Left renal pelvis (tissue), 4 donors: ENCODE measurements around the gene GATM. TPM values are rescaled to one million over a fixed set of nuclear protein-coding genes. Genes with fewer than 3 reads are reported as not detected.
A peak's percentile ranks its signal among the peaks of the same experiment; 100 is the strongest.

Experiments
- DNase-seq, 4 donors: peaks; one replicate each; pipeline ENCODE4 v3.0.0-alpha.2; 2013; ENCODE audit warnings: low read depth in 4 of 4, low spot score in 3 of 4
- polyA plus RNA-seq, 4 donors: library from polyadenylated mRNA; unstranded; fragments of 120-200 nt; gene quantifications; one replicate each; pipeline ENCODE4 v1.2.1, GENCODE V29; 2013; ENCODE audit not compliant: insufficient read length in 4 of 4

Gene GATM
- polyA plus RNA-seq, 4 donors, result 19.9 to 256 (median 191) TPM

DNA sequence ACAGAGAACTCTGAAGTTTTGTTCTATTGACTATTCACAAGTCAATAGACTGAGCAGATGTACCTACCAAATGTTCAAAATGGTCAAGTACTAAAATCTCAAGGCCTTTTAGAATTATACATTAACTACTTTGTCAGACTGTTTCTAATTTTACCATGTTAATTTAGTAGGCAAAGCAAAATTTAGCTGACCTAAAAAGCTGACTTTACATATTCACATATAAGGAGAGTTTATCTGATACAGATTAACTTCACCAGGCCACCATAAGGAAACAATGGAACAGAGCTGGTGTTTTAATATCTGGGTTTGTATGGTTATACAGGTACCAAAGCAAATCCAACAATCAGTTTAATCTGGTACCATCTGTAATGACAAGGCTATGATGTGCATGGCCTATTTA, 15.9 kb downstream of the GATM start:
- DNase-seq, result no peak

DNA sequence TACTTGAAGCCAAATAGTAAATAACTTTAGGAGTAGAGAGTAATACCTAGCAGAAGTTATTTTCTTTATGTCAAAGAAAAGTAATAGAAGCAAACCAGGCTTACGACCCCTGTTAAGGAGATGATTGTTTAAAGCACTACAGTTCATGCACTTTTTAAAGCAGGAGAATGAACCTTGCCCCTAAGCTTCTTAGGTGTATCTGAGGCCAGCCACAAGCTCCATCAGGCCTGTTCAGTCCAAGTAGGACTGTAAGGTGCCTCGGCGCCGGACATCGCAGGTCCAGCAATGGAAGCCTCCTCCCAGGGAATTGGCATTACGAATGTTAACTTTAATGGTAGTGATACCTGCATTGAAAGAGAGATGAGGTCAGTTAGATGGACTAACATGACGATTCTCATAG, 16.5 kb downstream of the GATM start:
- no peak for DNase-seq

GRCh38 chr15:45355860-45356259, 22.5 kb downstream of the GATM start:
- no peak for DNase-seq

DNA sequence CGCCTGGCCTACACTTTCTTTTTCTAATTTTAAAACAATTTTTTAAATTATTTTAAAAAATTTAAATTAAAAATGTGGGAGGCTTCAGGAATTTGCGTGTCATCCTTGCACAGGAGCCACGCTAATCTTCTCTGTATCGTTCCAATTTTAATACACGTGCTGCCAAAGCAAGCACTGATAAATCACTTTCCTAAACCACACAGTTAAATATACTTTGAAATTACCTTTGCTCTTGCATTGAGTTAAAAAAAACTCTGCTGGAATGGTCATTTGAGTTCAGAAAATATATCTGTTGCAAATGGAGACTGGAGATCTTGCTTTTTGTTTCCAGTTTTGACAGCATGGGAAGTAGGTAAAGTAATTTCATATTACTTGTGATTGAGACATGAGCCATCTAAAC, 23.6 kb downstream of the GATM start:
- DNase-seq, result no peak

DNA sequence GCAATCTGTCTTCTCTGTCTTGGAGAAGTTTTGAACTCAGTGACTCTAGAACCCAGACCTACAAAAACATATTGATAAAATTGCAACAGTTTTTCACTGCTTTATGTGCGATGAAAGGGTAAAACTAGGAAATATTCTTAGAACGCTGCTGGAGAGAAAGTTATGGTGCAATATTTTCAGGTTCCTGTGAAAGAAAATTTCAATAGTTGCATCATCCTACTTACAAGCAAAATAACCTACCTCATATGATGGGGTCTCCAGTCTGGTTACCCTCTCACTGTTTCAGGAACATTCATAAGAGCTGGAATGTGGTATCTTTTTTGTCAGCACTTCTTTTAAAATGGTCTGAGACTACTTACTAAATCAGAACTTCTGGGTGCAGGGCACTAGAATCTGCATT, 27.1 kb downstream of the GATM start:
- no peak for DNase-seq

GRCh38 chr15:45349623-45350022, 28.7 kb downstream of the GATM start:
- DNase-seq, result no peak

GRCh38 chr15:45347989-45348388, 30.4 kb downstream of the GATM start:
- no peak for DNase-seq

GRCh38 chr15:45347033-45347432, 31.3 kb downstream of the GATM start:
- no peak for DNase-seq

DNA sequence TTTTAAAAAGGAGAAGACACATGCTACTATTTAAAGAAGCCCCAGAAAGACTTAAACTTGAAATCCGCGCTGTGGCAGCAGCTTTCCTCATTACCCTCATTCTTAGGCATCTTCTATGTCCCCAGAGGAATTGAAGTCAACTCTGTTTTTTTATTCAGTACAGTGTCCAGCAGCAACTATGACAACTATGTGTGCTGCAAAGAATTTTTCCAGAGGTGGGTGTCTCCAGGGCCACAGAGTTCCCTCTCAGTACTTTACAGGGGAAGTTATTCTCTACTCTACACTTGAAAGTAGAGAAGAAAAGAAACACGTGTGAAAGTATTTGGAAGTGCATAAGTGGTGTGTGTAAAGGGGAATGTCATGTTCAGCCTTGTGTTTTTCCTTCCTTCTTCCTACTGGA, 32.0 kb downstream of the GATM start:
- DNase-seq, result no peak

GRCh38 chr15:45343258-45343860, 35.0 kb downstream of the GATM start:
- no peak for DNase-seq

DNA sequence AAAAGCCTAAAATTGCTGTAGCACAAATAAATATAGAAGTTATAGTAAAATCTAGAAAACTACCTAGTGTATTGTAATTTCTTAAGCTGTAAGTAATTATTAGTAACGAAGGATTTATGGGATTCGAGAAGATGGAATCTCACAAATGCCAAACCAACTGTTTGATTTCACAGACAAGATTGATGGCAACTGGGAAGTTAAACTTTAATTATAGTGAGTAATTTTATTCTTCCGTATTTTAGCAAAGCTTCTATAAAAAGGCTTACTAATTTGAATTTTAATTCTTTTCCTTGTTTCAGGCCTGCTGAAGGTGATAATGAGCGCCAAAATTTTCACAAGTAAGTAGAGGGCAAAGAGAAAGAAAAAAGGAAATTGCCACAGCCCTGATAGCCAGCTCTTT, 36.6 kb downstream of the GATM start:
- no peak for DNase-seq

- DNase-seq, result no peak
Observed at GRCh38 chr15:45340429-45340828, 37.9 kb downstream of the GATM start.

- DNase-seq, result no peak
Observed at GRCh38 chr15:45338417-45338816, 39.9 kb downstream of the GATM start.

DNA sequence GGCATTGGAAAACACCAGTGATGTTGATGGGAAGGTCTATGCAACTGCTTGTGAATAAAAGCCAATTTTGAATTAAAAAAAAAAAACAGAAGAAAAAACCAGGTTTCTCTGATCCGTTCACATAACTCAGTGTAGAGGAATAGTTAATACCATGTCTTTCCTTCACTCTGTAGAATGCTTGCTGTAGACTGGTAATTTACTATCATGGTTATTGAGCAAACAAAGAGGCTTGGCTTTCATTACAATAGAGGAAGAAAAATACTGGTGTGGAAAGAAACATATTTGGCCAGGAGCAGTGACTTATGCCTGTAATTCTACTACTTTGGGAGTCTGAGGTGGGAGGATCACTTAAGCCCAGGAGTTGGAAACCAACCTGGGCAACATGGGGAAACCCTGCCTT, 41.1 kb downstream of the GATM start:
- DNase-seq, result no peak

GRCh38 chr15:45333550-45333949, 44.8 kb downstream of the GATM start:
- peak in 1 of 4 donors; percentile 29 for DNase-seq

- DNase-seq, result no peak
Observed at GRCh38 chr15:45332694-45333093, 45.6 kb downstream of the GATM start.

- DNase-seq, result no peak
Observed at GRCh38 chr15:45331972-45332371, 46.4 kb downstream of the GATM start.

DNA sequence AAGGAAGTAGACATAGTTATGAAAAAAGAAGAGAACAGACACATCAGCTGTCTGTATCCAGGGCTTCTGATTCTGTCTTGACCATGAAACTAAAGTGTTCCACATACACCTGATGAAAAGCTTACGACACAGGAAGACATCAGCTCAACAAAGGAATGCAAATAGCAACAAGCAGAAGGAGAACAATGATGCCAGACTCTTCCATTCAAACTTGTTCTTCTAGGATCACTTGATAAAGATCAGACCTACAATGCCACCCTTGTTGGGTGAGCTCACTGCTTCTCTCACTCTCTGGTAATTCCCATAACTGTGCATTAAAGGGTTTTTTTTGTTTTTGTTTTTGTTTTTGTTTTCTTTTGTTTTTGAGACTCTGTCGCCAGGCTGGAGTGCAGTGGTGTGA, 49.7 kb downstream of the GATM start:
- DNase-seq, result no peak

DNA sequence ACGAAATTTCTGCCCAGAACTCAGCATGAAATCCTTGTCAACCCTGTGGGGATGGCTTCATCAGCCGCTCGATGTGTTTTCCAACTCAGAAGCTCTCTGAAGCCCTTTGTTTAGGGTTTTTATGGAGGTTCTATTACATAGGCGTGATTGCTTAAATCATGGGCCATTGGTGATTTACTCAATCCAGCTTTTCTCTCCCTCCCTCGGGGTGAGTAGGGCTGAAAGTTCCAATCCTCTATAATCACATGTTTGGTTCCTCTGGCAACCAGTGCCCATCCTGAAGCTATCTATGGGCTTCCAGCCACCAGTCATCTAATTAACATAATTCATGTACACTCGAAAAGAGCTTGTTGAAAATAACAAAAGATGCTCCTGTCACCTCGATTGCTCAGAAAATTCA, 51.6 kb downstream of the GATM start:
- no peak for DNase-seq

GRCh38 chr15:45326280-45326679, 52.1 kb downstream of the GATM start:
- no peak for DNase-seq

GRCh38 chr15:45320581-45321205, 57.7 kb downstream of the GATM start:
- DNase-seq, result no peak

DNA sequence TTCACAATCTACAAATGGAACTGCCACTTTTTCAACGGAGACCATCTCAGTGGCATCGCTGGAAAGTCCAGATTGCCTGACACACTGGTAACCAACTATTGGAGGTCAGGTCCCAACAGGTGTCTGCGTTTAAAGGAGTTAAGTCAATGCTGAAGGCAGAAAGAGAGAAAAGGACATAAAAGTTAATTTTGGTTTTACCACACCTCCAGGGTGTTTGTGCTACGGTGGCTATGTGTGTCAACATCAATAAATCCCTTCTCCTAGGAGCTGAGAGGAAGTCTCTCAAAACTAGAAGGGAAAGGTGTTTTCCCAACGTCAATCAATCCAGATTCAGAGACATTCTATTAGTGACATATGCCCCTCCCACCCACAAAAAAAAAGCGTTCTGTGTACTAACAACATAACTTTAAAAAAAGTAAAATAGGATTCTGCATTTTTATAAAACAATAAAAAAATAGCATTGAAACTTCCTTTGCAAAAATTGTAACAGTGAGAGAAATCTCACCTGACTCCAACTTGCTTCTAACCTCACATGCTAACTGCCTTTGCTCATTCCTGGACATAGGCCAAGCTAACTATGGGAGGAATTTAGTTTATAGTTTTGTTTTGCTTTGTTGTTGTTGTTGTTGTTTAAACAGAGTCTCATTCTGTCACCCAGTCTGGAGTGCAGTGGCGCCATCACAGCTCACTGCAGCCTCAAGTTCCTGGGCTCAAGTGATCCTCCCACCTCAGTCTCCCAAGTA, 58.7 kb downstream of the GATM start:
- no peak for DNase-seq
